ENCODE results near the gene PICALM. TPM values are rescaled to one million over a fixed set of nuclear protein-coding genes. Genes with fewer than 3 reads are reported as not detected.

Gene PICALM
- total RNA-seq, 4 donors from 2014 or later, result 198 to 320 (median 220) TPM

- intact Hi-C loops (cut with DNase I), result no loop called here
- H3K4me3 ChIP-seq (replicated peaks in 1 of 3), result no peak overlapping the region
- no peaks in the 10 kb centered on the region for H3K9me3 ChIP-seq
- no peaks in the 10 kb centered on the region for H3K27me3 ChIP-seq
- H3K27ac ChIP-seq, result no peak overlapping the region
- TF ChIP-seq POLR2A (IDR thresholded peaks at IDR 0.05) (no peak), CTCF (IDR thresholded peaks at IDR 0.05) (no peak)
- no peak for DNase-seq
- peaks cover 23 to 42% of the 10 kb centered on the region in 2 donors for H3K4me1 ChIP-seq
- H3K36me3 ChIP-seq, result no peaks in the 10 kb centered on the region
- WGBS, 2 donors, result 90 to 95% methylated on average over 4 of the region's 4 CpGs
These were observed 31.1 kb downstream of the PICALM start for GRCh38 chr11:86037743-86038142.

GRCh38 chr11:86035920-86036319 is 33.0 kb downstream of the PICALM start:
- H3K4me1 ChIP-seq, result peaks cover 18 to 27% of the 10 kb centered on the region in 2 donors
- H3K27ac ChIP-seq, result no peak overlapping the region
- H3K4me3 ChIP-seq (replicated peaks in 1 of 3), result no peak overlapping the region
- H3K36me3 ChIP-seq, result no peaks in the 10 kb centered on the region
- DNase-seq, result no peak
- 95 to 98% methylated on average over 2 of the region's 2 CpGs for WGBS, 2 donors
- no peaks in the 10 kb centered on the region for H3K9me3 ChIP-seq
- intact Hi-C loops (cut with DNase I), result no loop called here
- TF ChIP-seq POLR2A (IDR thresholded peaks at IDR 0.05) (no peak), CTCF (IDR thresholded peaks at IDR 0.05) (no peak)
- H3K27me3 ChIP-seq, result no peaks in the 10 kb centered on the region

GRCh38 chr11:86035164-86035563 is 33.7 kb downstream of the PICALM start:
- peaks cover 18 to 20% of the 10 kb centered on the region in 2 donors for H3K4me1 ChIP-seq
- no peaks in the 10 kb centered on the region for H3K36me3 ChIP-seq
- WGBS, 2 donors, result 69 to 81% methylated on average over 1 of the region's 1 CpG
- no peaks in the 10 kb centered on the region for H3K27me3 ChIP-seq
- TF ChIP-seq POLR2A (IDR thresholded peaks at IDR 0.05), result no peak
- TF ChIP-seq CTCF (IDR thresholded peaks at IDR 0.05), result no peak
- H3K9me3 ChIP-seq, result no peaks in the 10 kb centered on the region
- intact Hi-C loops (cut with DNase I), result no loop called here
- H3K27ac ChIP-seq, result no peak overlapping the region
- DNase-seq, result no peak
- no peak overlapping the region for H3K4me3 ChIP-seq (replicated peaks in 1 of 3)

- peaks cover 18 to 20% of the 10 kb centered on the region in 2 donors for H3K4me1 ChIP-seq
- no peak overlapping the region for H3K27ac ChIP-seq
- no peaks in the 10 kb centered on the region for H3K36me3 ChIP-seq
- TF ChIP-seq CTCF (IDR thresholded peaks at IDR 0.05), result no peak
- TF ChIP-seq POLR2A (IDR thresholded peaks at IDR 0.05), result no peak
- 82 to 86% methylated on average over 2 of the region's 2 CpGs for WGBS, 2 donors
- no peaks in the 10 kb centered on the region for H3K9me3 ChIP-seq
- no peak for DNase-seq
- no peak overlapping the region for H3K4me3 ChIP-seq (replicated peaks in 1 of 3)
- no peaks in the 10 kb centered on the region for H3K27me3 ChIP-seq
- intact Hi-C loops (cut with DNase I), result no loop called here
These were observed 34.2 kb downstream of the PICALM start for GRCh38 chr11:86034710-86035109.

- Histone ChIP-seq H3K27ac (no peak overlapping the region), H3K36me3 (peaks cover 0 to 3% of the 10 kb centered on the region in 2 donors), H3K27me3 (no peaks in the 10 kb centered on the region), H3K4me3 (replicated peaks in 1 of 3) (no peak overlapping the region), H3K4me1 (peaks cover 0 to 5% of the 10 kb centered on the region in 2 donors), H3K9me3 (no peaks in the 10 kb centered on the region)
- 88 to 91% methylated on average over 3 of the region's 3 CpGs for WGBS, 2 donors
- no peak for TF ChIP-seq POLR2A (IDR thresholded peaks at IDR 0.05)
- no peak for TF ChIP-seq CTCF (IDR thresholded peaks at IDR 0.05)
- DNase-seq, result no peak
- intact Hi-C loops (cut with DNase I), result no loop called here
These were observed 47.5 kb downstream of the PICALM start for GRCh38 chr11:86021377-86021776.
